DOHH2 (cell line): ENCODE data around the gene HERC3.

Experiments
- H3F3A ChIP-seq: fragments of 200-600 bp; sonication (generic), shearing (Covaris generic); 2 replicates; pipeline ENCODE4 v1.6.0; 2016; ENCODE audit warnings: antibody characterized with exemption, mild to moderate bottlenecking; ENCODE audit not compliant: control insufficient read depth, insufficient read depth
- H3K27ac ChIP-seq: fragments of 200-600 bp; sonication (generic); 2 replicates; pipeline ENCODE4 v1.5.1; 2014; ENCODE audit warnings: low read depth, mild to moderate bottlenecking, low read length, moderate library complexity
- H3K27me3 ChIP-seq: fragments of 200-600 bp; sonication (generic); 2 replicates; pipeline ENCODE4 v1.6.1; 2014; ENCODE audit warnings: mild to moderate bottlenecking, low read length, mixed read lengths; ENCODE audit not compliant: control insufficient read depth
- H3K36me3 ChIP-seq: fragments of 200-600 bp; sonication (generic); 2 replicates; pipeline ENCODE4 v1.6.1; 2014; ENCODE audit warnings: mild to moderate bottlenecking, low read length, moderate library complexity, mixed read lengths; ENCODE audit not compliant: control insufficient read depth
- H3K4me1 ChIP-seq: fragments of 200-600 bp; sonication (generic); 2 replicates; pipeline ENCODE4 v1.6.1; 2014; ENCODE audit warnings: mild to moderate bottlenecking, low read length, mixed read lengths; ENCODE audit not compliant: control insufficient read depth
- H3K4me2 ChIP-seq: fragments of 200-600 bp; sonication (generic); 2 replicates; pipeline ENCODE4 v1.6.0; 2014; ENCODE audit warnings: mild to moderate bottlenecking, low read length, moderate library complexity
- H3K4me3 ChIP-seq: fragments of 200-600 bp; sonication (generic); 2 replicates; pipeline ENCODE4 v1.5.1; 2014; ENCODE audit warnings: mild to moderate bottlenecking, low read length, mixed read lengths
- H3K79me2 ChIP-seq: fragments of 200-600 bp; sonication (generic); 2 replicates; pipeline ENCODE4 v1.6.1; 2014; ENCODE audit warnings: mild to moderate bottlenecking, low read length, mixed read lengths; ENCODE audit not compliant: control insufficient read depth
- H3K9me2 ChIP-seq: fragments of 200-600 bp; sonication (generic); replicated peaks from 2 replicates; pipeline ENCODE4 v1.6.1; 2014; ENCODE audit warnings: mild to moderate bottlenecking, low read length, mixed read lengths; ENCODE audit not compliant: control insufficient read depth
- H3K9me3 ChIP-seq: fragments of 200-600 bp; sonication (generic); 2 replicates; pipeline ENCODE4 v1.6.1; 2014; ENCODE audit warnings: antibody characterized with exemption, low read length, mixed read lengths; ENCODE audit not compliant: control insufficient read depth, insufficient read depth
- H4K20me1 ChIP-seq: fragments of 200-600 bp; sonication (generic); 2 replicates; pipeline ENCODE4 v1.6.0; 2014; ENCODE audit warnings: low read depth, mild to moderate bottlenecking, antibody characterized with exemption, low read length, moderate library complexity; ENCODE audit not compliant: control insufficient read depth, insufficient read depth
- EZH2phosphoT487 ChIP-seq: fragments of 200-600 bp; sonication (generic); IDR thresholded peaks from 2 replicates; pipeline ENCODE4 v1.6.1; 2017; ENCODE audit warnings: borderline replicate concordance, mild to moderate bottlenecking, antibody characterized with exemption, low read length, moderate library complexity, mixed read lengths
- TF ChIP-seq, protein P1 (sequence below): fragments of 200-600 bp; sonication (generic); IDR thresholded peaks from one replicate; pipeline ENCODE4 v1.5.1; 2014; ENCODE audit warnings: antibody characterized with exemption, mild to moderate bottlenecking, low read depth, low read length; ENCODE audit not compliant: poor library complexity, severe bottlenecking

The HERC3 gene

DNA sequence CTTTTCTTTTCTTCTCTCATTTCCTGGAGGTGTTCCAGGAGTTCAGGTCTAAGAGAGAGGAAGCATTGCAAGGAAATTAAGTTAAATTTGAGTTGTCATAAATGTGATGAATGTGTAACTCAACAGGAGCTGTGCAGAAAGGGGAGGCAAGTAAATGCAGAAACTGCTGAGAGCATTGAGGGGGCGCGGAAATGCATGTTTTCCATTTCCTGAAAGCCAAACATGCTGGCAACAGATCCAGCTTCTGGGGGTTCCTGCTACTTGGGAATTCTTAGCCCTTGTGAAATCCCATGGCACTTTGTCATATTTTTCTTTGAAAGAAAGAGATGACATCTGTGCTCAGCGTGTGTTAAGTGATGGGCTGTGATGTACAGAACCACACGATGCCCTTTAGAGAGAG, 139.1 kb downstream of the HERC3 start:
- Histone ChIP-seq H3K9me2 (no peaks in the 10 kb centered on the region), H3K9me3 (no peaks in the 10 kb centered on the region), H4K20me1 (no peaks in the 10 kb centered on the region), H3K79me2 (no peaks in the 10 kb centered on the region), H3F3A (no peaks in the 10 kb centered on the region), H3K27ac (no peak overlapping the region), H3K4me1 (0 out of 2 replicates have a peak, but pooled peaks cover under 1% of the 10 kb centered on the region), H3K4me3 (no peak overlapping the region), H3K4me2 (no peak overlapping the region), H3K27me3 (no peaks in the 10 kb centered on the region), H3K36me3 (no peaks in the 10 kb centered on the region)
- TF ChIP-seq, protein P1, sequence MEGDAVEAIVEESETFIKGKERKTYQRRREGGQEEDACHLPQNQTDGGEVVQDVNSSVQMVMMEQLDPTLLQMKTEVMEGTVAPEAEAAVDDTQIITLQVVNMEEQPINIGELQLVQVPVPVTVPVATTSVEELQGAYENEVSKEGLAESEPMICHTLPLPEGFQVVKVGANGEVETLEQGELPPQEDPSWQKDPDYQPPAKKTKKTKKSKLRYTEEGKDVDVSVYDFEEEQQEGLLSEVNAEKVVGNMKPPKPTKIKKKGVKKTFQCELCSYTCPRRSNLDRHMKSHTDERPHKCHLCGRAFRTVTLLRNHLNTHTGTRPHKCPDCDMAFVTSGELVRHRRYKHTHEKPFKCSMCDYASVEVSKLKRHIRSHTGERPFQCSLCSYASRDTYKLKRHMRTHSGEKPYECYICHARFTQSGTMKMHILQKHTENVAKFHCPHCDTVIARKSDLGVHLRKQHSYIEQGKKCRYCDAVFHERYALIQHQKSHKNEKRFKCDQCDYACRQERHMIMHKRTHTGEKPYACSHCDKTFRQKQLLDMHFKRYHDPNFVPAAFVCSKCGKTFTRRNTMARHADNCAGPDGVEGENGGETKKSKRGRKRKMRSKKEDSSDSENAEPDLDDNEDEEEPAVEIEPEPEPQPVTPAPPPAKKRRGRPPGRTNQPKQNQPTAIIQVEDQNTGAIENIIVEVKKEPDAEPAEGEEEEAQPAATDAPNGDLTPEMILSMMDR, result no peak

DNA sequence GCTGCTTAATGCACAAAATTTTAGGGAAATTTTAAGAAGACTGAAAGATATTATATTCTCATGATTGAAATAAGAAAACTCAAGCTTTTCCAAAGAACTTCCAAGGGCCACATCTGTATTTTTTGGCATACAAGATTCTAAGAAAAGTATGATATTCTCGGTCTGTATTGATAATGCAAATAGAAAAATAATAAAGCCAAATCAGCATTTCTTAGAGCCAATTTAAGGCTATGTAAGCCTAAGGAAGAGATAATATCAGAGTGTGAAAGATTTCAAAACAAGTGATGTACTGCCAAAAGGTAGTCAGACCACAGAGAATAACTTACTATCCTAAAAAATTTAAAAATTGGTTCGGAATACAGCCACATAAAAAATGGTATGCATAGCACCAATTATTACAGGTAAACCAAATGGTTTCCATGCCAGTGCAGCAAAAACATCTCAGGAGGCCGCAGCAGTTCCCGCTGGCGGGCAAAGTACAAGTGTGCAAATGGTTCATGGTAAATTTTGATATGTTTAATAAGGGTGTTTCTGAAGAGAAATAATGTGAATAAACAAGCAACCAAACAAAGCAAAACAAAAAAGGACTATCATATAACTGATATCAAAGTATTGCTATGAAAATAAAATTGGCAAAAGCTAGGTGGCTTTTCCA, 140.6 kb downstream of the HERC3 start:
- Histone ChIP-seq H3K9me3 (no peaks in the 10 kb centered on the region), H3K27ac (no peak overlapping the region), H4K20me1 (no peaks in the 10 kb centered on the region), H3F3A (no peaks in the 10 kb centered on the region), H3K4me3 (no peak overlapping the region), H3K79me2 (no peaks in the 10 kb centered on the region), H3K36me3 (no peaks in the 10 kb centered on the region), H3K9me2 (no peaks in the 10 kb centered on the region), H3K27me3 (no peaks in the 10 kb centered on the region), H3K4me1 (0 out of 2 replicates have a peak, but pooled peaks cover 3% of the 10 kb centered on the region), H3K4me2 (no peak overlapping the region)
- TF ChIP-seq, protein P1, result no peak
- no peak for TF ChIP-seq EZH2phosphoT487

DNA sequence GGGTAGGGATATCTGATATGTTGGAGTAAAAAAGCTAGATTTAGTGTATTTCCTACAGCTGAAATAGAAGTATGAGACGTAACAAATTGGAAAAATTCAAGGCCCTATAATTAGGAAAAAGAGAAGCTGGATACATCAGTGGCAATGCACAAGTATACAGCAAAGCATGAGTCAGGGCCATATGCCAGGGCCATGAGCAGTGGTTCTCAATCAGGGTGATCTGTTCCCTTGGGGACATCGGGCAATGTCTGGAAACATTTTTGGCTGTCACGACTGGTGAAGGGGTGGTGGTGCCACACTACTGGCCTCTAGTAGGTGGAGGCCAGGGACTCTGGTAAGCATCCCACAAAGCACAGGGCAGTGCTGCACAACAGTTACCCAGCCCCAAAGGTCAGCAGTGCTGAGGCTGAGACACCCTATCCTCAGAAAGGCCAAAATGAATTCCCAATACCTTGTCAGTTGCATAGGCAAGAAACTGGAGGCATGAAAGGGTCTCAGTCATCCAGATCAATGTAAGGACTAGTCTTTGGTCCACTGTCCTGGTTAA, 142.2 kb downstream of the HERC3 start:
- H3K4me1 ChIP-seq, result 0 out of 2 replicates have a peak, but pooled peaks cover 3% of the 10 kb centered on the region
- TF ChIP-seq EZH2phosphoT487, result no peak
- TF ChIP-seq, protein P1, result no peak

More for the DNA sequence above, 142.2 kb downstream of the HERC3 start:
- Histone ChIP-seq H3K4me3 (no peak overlapping the region), H3K9me3 (no peaks in the 10 kb centered on the region), H3K9me2 (no peaks in the 10 kb centered on the region), H3K4me2 (no peak overlapping the region), H3K79me2 (no peaks in the 10 kb centered on the region), H3K27ac (no peak overlapping the region), H3K27me3 (no peaks in the 10 kb centered on the region), H3F3A (no peaks in the 10 kb centered on the region), H4K20me1 (no peaks in the 10 kb centered on the region), H3K36me3 (no peaks in the 10 kb centered on the region)
